ENCODE results near the gene WASHC2C.
"Not testable (repeated sequence)": the region's sequence is repeated elsewhere in the genome, so short reads cannot be mapped to it uniquely, and the experiment has no call there.

GRCh38 chr10:45757661-45758396, 30.8 kb downstream of the WASHC2C start:
- TF ChIP-seq, protein P1, sequence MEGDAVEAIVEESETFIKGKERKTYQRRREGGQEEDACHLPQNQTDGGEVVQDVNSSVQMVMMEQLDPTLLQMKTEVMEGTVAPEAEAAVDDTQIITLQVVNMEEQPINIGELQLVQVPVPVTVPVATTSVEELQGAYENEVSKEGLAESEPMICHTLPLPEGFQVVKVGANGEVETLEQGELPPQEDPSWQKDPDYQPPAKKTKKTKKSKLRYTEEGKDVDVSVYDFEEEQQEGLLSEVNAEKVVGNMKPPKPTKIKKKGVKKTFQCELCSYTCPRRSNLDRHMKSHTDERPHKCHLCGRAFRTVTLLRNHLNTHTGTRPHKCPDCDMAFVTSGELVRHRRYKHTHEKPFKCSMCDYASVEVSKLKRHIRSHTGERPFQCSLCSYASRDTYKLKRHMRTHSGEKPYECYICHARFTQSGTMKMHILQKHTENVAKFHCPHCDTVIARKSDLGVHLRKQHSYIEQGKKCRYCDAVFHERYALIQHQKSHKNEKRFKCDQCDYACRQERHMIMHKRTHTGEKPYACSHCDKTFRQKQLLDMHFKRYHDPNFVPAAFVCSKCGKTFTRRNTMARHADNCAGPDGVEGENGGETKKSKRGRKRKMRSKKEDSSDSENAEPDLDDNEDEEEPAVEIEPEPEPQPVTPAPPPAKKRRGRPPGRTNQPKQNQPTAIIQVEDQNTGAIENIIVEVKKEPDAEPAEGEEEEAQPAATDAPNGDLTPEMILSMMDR (IDR thresholded peaks at IDR 0.05), result not testable (repeated sequence)
- not testable (repeated sequence) for TF ChIP-seq POLR2A, EP300 (IDR thresholded peaks at IDR 0.05)

All from ovary (tissue), 3 donors.